Astrocyte (in vitro differentiated cells and primary cell): Measurements from ENCODE around the gene LPO.

ENCODE experiments used
- CTCF ChIP-seq: IDR thresholded peaks from 2 replicates; pipeline ENCODE4 v1.5.1; 2011; ENCODE audit warnings: low read depth, mild to moderate bottlenecking, inconsistent platforms, low read length, moderate library complexity; ENCODE audit not compliant: insufficient read depth
- EZH2 ChIP-seq: IDR thresholded peaks from 2 replicates; pipeline ENCODE4 v1.6.1; 2012; ENCODE audit warnings: mild to moderate bottlenecking, low read length, inconsistent platforms; ENCODE audit not compliant: insufficient read depth

DNA sequence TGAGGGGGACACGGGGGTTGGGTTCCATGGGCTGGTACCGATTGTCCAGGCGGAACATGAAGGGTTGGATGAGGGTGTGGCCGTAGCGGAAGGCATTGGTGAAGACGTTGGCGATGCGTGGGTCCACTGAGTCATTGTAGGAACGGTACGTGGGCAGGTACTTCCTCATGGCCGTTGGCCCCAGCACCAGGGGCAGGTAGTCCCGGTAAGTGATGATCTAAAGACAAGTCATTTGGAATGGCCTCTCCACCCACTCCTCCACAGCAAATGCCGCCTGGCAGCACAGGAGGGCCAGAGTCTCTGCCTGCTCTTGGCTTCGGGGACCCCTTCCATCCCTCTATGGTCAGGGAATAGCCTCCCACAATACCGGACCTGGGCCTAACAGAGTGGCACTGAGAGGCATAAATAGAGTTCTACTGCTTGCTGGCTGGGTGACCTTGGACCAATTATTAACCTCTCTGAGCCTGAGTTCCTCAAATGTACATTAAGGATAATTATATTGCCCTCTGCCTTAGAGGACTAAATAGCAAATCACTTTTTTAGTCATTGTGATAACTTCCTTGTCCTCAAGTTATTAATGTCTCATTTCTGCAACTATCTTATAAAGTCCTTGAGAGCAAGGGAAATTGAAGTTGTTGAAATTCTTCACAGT lies 35.2 kb downstream of the LPO start:
- TF ChIP-seq CTCF (no peak), EZH2 (no peak)
